Panc1 (cell line): ENCODE measurements around the gene SLC22A7.

ENCODE experiments used
- TCF7L2 ChIP-seq: IDR thresholded peaks from 2 replicates; pipeline ENCODE4 v1.6.1; 2011; ENCODE audit warnings: mild to moderate bottlenecking, low read depth, low read length, inconsistent platforms
- TF ChIP-seq, protein P1 (sequence below): fragments of 450-650 bp; IDR thresholded peaks from 2 replicates; pipeline ENCODE4 v1.5.1; 2017; ENCODE audit warnings: mild to moderate bottlenecking
- TF ChIP-seq, protein P2 (sequence below), 2 experiments: IDR thresholded peaks; 2 replicates each; pipeline ENCODE4 v1.6.1; 2011 to 2012; ENCODE audit warnings: low read depth in 2 of 2, control low read depth in 1 of 2, low read length in 1 of 2, mild to moderate bottlenecking in 1 of 2, moderate library complexity in 1 of 2; ENCODE audit not compliant: insufficient read depth in 1 of 2

DNA sequence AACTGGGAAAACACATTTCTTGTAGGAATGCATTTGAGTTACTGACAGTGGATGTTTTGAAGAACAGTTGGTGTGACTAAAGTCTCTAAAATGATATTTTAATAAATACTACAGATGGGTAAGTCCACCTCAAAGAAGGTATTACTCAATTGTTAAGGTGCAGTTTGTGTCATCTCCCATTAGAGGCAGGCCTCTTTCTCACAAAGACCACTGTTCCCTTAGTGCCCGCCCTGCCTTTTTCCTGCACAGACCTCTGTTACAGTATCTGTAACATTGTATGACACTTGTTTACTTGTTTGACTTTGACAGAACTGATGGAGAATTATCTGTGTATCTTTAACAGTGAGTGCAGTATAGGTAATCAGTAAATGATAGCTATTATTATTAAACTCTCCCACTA lies 15.8 kb downstream of the SLC22A7 start:
- TF ChIP-seq, protein P1, sequence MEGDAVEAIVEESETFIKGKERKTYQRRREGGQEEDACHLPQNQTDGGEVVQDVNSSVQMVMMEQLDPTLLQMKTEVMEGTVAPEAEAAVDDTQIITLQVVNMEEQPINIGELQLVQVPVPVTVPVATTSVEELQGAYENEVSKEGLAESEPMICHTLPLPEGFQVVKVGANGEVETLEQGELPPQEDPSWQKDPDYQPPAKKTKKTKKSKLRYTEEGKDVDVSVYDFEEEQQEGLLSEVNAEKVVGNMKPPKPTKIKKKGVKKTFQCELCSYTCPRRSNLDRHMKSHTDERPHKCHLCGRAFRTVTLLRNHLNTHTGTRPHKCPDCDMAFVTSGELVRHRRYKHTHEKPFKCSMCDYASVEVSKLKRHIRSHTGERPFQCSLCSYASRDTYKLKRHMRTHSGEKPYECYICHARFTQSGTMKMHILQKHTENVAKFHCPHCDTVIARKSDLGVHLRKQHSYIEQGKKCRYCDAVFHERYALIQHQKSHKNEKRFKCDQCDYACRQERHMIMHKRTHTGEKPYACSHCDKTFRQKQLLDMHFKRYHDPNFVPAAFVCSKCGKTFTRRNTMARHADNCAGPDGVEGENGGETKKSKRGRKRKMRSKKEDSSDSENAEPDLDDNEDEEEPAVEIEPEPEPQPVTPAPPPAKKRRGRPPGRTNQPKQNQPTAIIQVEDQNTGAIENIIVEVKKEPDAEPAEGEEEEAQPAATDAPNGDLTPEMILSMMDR = no peak
- no peak for TF ChIP-seq TCF7L2
- TF ChIP-seq, protein P2, sequence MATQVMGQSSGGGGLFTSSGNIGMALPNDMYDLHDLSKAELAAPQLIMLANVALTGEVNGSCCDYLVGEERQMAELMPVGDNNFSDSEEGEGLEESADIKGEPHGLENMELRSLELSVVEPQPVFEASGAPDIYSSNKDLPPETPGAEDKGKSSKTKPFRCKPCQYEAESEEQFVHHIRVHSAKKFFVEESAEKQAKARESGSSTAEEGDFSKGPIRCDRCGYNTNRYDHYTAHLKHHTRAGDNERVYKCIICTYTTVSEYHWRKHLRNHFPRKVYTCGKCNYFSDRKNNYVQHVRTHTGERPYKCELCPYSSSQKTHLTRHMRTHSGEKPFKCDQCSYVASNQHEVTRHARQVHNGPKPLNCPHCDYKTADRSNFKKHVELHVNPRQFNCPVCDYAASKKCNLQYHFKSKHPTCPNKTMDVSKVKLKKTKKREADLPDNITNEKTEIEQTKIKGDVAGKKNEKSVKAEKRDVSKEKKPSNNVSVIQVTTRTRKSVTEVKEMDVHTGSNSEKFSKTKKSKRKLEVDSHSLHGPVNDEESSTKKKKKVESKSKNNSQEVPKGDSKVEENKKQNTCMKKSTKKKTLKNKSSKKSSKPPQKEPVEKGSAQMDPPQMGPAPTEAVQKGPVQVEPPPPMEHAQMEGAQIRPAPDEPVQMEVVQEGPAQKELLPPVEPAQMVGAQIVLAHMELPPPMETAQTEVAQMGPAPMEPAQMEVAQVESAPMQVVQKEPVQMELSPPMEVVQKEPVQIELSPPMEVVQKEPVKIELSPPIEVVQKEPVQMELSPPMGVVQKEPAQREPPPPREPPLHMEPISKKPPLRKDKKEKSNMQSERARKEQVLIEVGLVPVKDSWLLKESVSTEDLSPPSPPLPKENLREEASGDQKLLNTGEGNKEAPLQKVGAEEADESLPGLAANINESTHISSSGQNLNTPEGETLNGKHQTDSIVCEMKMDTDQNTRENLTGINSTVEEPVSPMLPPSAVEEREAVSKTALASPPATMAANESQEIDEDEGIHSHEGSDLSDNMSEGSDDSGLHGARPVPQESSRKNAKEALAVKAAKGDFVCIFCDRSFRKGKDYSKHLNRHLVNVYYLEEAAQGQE (IDR thresholded peaks at IDR 0.05; ENCODE audit: insufficient read depth in 1 of 2, low read depth in 2 of 2, low read length in 1 of 2) = no peak
